ENCODE results near the gene CLCNKB.

Gene CLCNKB

GRCh38 chr1:16006010-16006409, 37.6 kb upstream of the CLCNKB start:
- DNase-seq (ENCODE audit: low read depth, low spot score) = no peak
- TF ChIP-seq POLR2AphosphoS5 (IDR thresholded peaks at IDR 0.05; ENCODE audit: borderline replicate concordance, low read depth, low read length) = no peak
- no peak for TF ChIP-seq FOXP2 (optimal IDR thresholded peaks at IDR 0.05; ENCODE audit: control extremely low read depth, extremely low read length, insufficient read depth)
- TF ChIP-seq EZH2 (IDR thresholded peaks at IDR 0.05) = no peak
- Histone ChIP-seq H3K27ac (no peak overlapping the region), H3K9me3 (ENCODE audit: low read depth, low read length) (no peaks in the 10 kb centered on the region), H3K4me3 (no peak overlapping the region), H3K36me3 (ENCODE audit: insufficient read depth, low read length) (no peaks in the 10 kb centered on the region), H3K9ac (ENCODE audit: insufficient read length) (no peak overlapping the region)

GRCh38 chr1:16006552-16007485, 36.8 kb upstream of the CLCNKB start:
- Histone ChIP-seq H3K4me3 (no peak overlapping the region), H3K9ac (ENCODE audit: insufficient read length) (no peak overlapping the region), H3K9me3 (ENCODE audit: low read depth, low read length) (no peaks in the 10 kb centered on the region), H3K27ac (no peak overlapping the region), H3K36me3 (ENCODE audit: insufficient read depth, low read length) (no peaks in the 10 kb centered on the region)
- TF ChIP-seq FOXP2 (optimal IDR thresholded peaks at IDR 0.05; ENCODE audit: control extremely low read depth, extremely low read length, insufficient read depth) (no peak), EZH2 (IDR thresholded peaks at IDR 0.05) (no peak), POLR2AphosphoS5 (IDR thresholded peaks at IDR 0.05; ENCODE audit: borderline replicate concordance, low read depth, low read length) (no peak)
- no peak for DNase-seq (ENCODE audit: low read depth, low spot score)

GRCh38 chr1:16007671-16008341, 35.8 kb upstream of the CLCNKB start:
- no peak overlapping the region for H3K27ac ChIP-seq
- H3K36me3 ChIP-seq (ENCODE audit: insufficient read depth, low read length) = no peaks in the 10 kb centered on the region
- DNase-seq (ENCODE audit: low read depth, low spot score) = no peak
- TF ChIP-seq EZH2 (IDR thresholded peaks at IDR 0.05) (no peak), POLR2AphosphoS5 (IDR thresholded peaks at IDR 0.05; ENCODE audit: borderline replicate concordance, low read depth, low read length) (no peak), FOXP2 (optimal IDR thresholded peaks at IDR 0.05; ENCODE audit: control extremely low read depth, extremely low read length, insufficient read depth) (no peak)
- H3K4me3 ChIP-seq = no peak overlapping the region
- no peaks in the 10 kb centered on the region for H3K9me3 ChIP-seq (ENCODE audit: low read depth, low read length)
- no peak overlapping the region for H3K9ac ChIP-seq (ENCODE audit: insufficient read length)

GRCh38 chr1:16009030-16009460, 34.5 kb upstream of the CLCNKB start:
- no peak for DNase-seq (ENCODE audit: low read depth, low spot score)
- TF ChIP-seq EZH2 (IDR thresholded peaks at IDR 0.05) (no peak), FOXP2 (optimal IDR thresholded peaks at IDR 0.05; ENCODE audit: control extremely low read depth, extremely low read length, insufficient read depth) (no peak), POLR2AphosphoS5 (IDR thresholded peaks at IDR 0.05; ENCODE audit: borderline replicate concordance, low read depth, low read length) (no peak)
- H3K9me3 ChIP-seq (ENCODE audit: low read depth, low read length) = no peaks in the 10 kb centered on the region
- H3K9ac ChIP-seq (ENCODE audit: insufficient read length) = no peak overlapping the region
- H3K36me3 ChIP-seq (ENCODE audit: insufficient read depth, low read length) = no peaks in the 10 kb centered on the region
- no peak overlapping the region for H3K27ac ChIP-seq
- H3K4me3 ChIP-seq = no peak overlapping the region

- TF ChIP-seq POLR2AphosphoS5 (IDR thresholded peaks at IDR 0.05; ENCODE audit: borderline replicate concordance, low read depth, low read length) (no peak), EZH2 (IDR thresholded peaks at IDR 0.05) (no peak), FOXP2 (optimal IDR thresholded peaks at IDR 0.05; ENCODE audit: control extremely low read depth, extremely low read length, insufficient read depth) (no peak)
- Histone ChIP-seq H3K9ac (ENCODE audit: insufficient read length) (no peak overlapping the region), H3K9me3 (ENCODE audit: low read depth, low read length) (no peaks in the 10 kb centered on the region), H3K36me3 (ENCODE audit: insufficient read depth, low read length) (no peaks in the 10 kb centered on the region), H3K27ac (no peak overlapping the region), H3K4me3 (no peak overlapping the region)
- no peak for DNase-seq (ENCODE audit: low read depth, low spot score)
These were observed 33.9 kb upstream of the CLCNKB start for GRCh38 chr1:16009678-16010077.

GRCh38 chr1:16010837-16011236, 32.7 kb upstream of the CLCNKB start:
- H3K9ac ChIP-seq (ENCODE audit: insufficient read length) = no peak overlapping the region
- no peak overlapping the region for H3K4me3 ChIP-seq
- no peak for TF ChIP-seq POLR2AphosphoS5 (IDR thresholded peaks at IDR 0.05; ENCODE audit: borderline replicate concordance, low read depth, low read length)
- no peak for TF ChIP-seq FOXP2 (optimal IDR thresholded peaks at IDR 0.05; ENCODE audit: control extremely low read depth, extremely low read length, insufficient read depth)
- TF ChIP-seq EZH2 (IDR thresholded peaks at IDR 0.05) = no peak

GRCh38 chr1:16011936-16012589, 31.5 kb upstream of the CLCNKB start:
- Histone ChIP-seq H3K9me3 (ENCODE audit: low read depth, low read length) (no peaks in the 10 kb centered on the region), H3K4me3 (no peak overlapping the region), H3K9ac (ENCODE audit: insufficient read length) (no peak overlapping the region), H3K36me3 (ENCODE audit: insufficient read depth, low read length) (no peaks in the 10 kb centered on the region), H3K27ac (no peak overlapping the region)
- no peak for TF ChIP-seq EZH2 (IDR thresholded peaks at IDR 0.05)
- no peak for TF ChIP-seq FOXP2 (optimal IDR thresholded peaks at IDR 0.05; ENCODE audit: control extremely low read depth, extremely low read length, insufficient read depth)
- no peak for TF ChIP-seq POLR2AphosphoS5 (IDR thresholded peaks at IDR 0.05; ENCODE audit: borderline replicate concordance, low read depth, low read length)
- DNase-seq (ENCODE audit: low read depth, low spot score) = no peak

More at GRCh38 chr1:16010837-16011236, 32.7 kb upstream of the CLCNKB start:
- Histone ChIP-seq H3K36me3 (ENCODE audit: insufficient read depth, low read length) (no peaks in the 10 kb centered on the region), H3K27ac (no peak overlapping the region), H3K9me3 (ENCODE audit: low read depth, low read length) (no peaks in the 10 kb centered on the region)
- DNase-seq (ENCODE audit: low read depth, low spot score) = no peak

Data from SK-N-MC (cell line).